Heart left ventricle (tissue), 13 donors: ENCODE measurements around the gene ASH1L.

Experiments used
- CTCF ChIP-seq, 12 donors: fragments of 200-600 bp; sonication (generic) in 4 of 12; IDR thresholded peaks; one replicate each; pipeline versions ENCODE4 v1.5.0 to v1.8.0; 2018 to 2022; ENCODE audit warnings: antibody characterized with exemption in 12 of 12, mild to moderate bottlenecking in 5 of 12
- POLR2A ChIP-seq, 2 donors: fragments of 450-650 bp; IDR thresholded peaks; one replicate each; pipeline ENCODE4 v1.6.1; 2017; ENCODE audit warnings: antibody characterized with exemption in 2 of 2, mild to moderate bottlenecking in 2 of 2, moderate library complexity in 2 of 2
- donor health status: ischemic (EF 13 %, LVEDD 7.1; RV severe dilation, severe dysfunction).
- donor health status: DM: no; HTN: yes; CAD: no.
- donor health status: DM: no; HTN: no; CAD: no.
- donor health status: ischemic (EF 25% LVEDD 6.9; RV normal size, moderate dysfunction).
- donor health status: ischemic (EF 25% LVEDD 5.7; RV mildly dilated, moderate dysfunction).
- donor health status: ischemic (EF 35%, LVEDD 5.7; RV mildly dilated, moderate dysfunction).
- donor health status: nonischemic (EF 11% LVEDD 7.7; RV severe dilation, severe dysfunction).
- donor health status: DM: yes; HTN: yes; CAD: no.
- donor health status: PGD.
- donor health status: ischemic (EF 29% LVEDD 5.4; RV normal size, mild dysfunction).
- donor health status: nonischemic (EF 23%, LVEDD 6.1; RV moderate dilation, normal function).

GRCh38 chr1:155300553-155301329 lies 261.9 kb downstream of the ASH1L start:
- no peak for TF ChIP-seq CTCF (IDR thresholded peaks at IDR 0.05)
- no peak for TF ChIP-seq POLR2A (IDR thresholded peaks at IDR 0.05)
